RWPE1 (cell line): ENCODE data around the gene SPEF2.

Source experiments
- CTCF ChIA-PET: fragments of 350-600 bp; sonication (Branson Sonifier 250); formaldehyde crosslinking; extraction: SDS; loops from one replicate; lab custom pipeline; 2021; lab: Yijun Ruan, JAX
- POLR2A ChIA-PET: fragments of 400-600 bp; formaldehyde crosslinking; extraction: SDS; loops from one replicate; lab custom pipeline; 2020; ENCODE audit warnings: antibody characterized with exemption; ENCODE audit not compliant: low non-redundant PET; lab: Yijun Ruan, JAX
- DNase-seq: peaks from one replicate; pipeline ENCODE4 v3.0.0; 2012; ENCODE audit warnings: low spot score
- H3K27ac ChIP-seq: fragments of 450-650 bp; 2 replicates; pipeline ENCODE4 v1.5.1; 2017
- TF ChIP-seq, protein P1 (sequence below): fragments of 450-650 bp; conservative IDR thresholded peaks from 2 replicates; pipeline ENCODE4 v1.5.1; 2017; ENCODE audit warnings: low read depth, mild to moderate bottlenecking

The SPEF2 gene

DNA sequence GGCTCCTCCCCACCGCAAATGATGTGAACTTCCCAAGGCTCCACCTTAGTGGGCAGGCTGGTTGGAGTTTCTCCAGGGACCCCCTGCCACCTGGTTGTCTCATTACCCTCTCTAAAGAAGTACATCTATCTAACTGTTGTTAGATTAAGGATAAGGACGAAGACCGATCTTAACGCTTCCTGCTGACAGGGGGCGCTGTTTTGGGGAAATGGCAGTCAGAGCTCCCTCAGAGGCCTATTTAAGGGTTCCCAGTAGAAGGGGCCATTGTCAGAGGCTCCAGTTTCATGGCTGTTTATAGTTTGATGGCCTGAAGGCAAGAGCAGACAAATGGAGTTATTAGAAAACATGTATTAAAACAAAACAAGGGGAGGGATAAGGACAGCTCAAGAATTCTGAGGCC, 100.1 kb downstream of the SPEF2 start:
- TF ChIP-seq, protein P1, sequence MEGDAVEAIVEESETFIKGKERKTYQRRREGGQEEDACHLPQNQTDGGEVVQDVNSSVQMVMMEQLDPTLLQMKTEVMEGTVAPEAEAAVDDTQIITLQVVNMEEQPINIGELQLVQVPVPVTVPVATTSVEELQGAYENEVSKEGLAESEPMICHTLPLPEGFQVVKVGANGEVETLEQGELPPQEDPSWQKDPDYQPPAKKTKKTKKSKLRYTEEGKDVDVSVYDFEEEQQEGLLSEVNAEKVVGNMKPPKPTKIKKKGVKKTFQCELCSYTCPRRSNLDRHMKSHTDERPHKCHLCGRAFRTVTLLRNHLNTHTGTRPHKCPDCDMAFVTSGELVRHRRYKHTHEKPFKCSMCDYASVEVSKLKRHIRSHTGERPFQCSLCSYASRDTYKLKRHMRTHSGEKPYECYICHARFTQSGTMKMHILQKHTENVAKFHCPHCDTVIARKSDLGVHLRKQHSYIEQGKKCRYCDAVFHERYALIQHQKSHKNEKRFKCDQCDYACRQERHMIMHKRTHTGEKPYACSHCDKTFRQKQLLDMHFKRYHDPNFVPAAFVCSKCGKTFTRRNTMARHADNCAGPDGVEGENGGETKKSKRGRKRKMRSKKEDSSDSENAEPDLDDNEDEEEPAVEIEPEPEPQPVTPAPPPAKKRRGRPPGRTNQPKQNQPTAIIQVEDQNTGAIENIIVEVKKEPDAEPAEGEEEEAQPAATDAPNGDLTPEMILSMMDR, result no peak
- H3K27ac ChIP-seq, result no peak overlapping the region
- ChIA-PET CTCF (no interaction called here), POLR2A (no interaction called here)
- DNase-seq, result no peak

DNA sequence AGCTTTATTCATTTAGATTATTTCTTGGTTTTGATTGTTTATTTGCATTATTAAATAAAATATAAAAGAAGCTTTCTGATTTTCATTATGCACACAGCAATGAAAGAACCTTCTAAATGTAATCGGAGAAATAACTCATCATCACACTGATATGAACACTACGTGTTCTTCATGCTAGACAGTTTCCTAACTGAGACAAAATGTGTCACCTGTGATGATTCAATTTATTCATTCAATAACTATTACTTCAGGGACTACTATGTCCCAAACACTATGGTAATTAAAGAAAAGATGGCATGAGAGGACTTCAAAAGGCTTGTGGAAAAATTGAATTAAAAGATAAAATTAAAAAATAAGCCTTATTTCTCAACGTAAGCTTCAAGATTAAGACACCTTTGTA, 118.1 kb downstream of the SPEF2 start:
- POLR2A ChIA-PET, result no interaction called here
- TF ChIP-seq, protein P1, result no peak

DNA sequence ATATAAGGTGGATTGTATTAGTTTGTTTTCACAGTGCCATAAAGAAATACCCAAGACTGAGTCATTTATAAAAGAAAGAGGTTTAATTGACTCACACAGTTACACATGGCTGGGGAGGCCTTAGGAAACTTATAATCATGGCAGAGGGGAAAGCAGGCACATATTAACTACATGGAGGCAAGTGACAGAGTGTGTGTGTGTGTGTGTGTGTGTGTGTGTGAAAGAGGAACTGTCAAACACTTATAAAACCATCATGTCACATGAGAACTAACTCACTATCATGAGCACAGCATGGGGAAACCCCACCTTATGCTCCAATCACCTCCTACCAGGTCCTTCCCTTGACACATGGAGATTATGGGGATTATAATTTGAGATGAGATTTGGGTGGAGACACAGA, 118.6 kb downstream of the SPEF2 start:
- no peak overlapping the region for H3K27ac ChIP-seq
- ChIA-PET POLR2A (no interaction called here), CTCF (no interaction called here)
- TF ChIP-seq, protein P1, result no peak
- no peak for DNase-seq

More for the DNA sequence above, 118.1 kb downstream of the SPEF2 start:
- H3K27ac ChIP-seq, result no peak overlapping the region
- DNase-seq, result no peak
- CTCF ChIA-PET, result no interaction called here

DNA sequence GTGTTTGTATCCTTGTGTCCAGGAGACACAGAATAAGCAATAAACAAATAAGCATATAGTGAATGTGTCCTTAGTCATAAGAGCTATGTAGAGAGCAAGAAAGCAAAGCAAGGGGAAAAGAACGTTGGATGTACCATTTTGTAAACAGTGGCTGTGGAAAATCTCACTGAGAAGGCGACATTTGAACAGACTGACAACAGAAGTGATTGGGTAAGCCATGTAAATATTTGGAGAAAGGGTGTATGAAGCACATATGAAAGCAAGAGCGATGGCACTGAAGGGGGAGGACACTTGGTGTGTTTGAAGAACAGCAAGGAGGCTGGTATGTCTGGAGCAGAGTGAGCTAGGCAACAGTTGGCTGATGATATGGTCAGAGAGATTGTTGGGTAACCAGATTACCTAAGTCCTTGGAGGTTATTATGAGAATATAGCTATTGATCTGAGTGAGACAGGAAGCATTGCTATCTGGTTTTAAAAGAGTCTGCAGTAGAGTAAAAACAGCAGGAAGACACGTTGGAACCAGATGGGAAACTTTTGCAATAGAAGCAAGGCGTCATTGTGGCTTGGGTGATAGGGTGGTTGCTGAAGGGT, 123.6 kb downstream of the SPEF2 start:
- ChIA-PET POLR2A (no interaction called here), CTCF (no interaction called here)
- no peak overlapping the region for H3K27ac ChIP-seq
- TF ChIP-seq, protein P1, result no peak
- DNase-seq, result no peak

DNA sequence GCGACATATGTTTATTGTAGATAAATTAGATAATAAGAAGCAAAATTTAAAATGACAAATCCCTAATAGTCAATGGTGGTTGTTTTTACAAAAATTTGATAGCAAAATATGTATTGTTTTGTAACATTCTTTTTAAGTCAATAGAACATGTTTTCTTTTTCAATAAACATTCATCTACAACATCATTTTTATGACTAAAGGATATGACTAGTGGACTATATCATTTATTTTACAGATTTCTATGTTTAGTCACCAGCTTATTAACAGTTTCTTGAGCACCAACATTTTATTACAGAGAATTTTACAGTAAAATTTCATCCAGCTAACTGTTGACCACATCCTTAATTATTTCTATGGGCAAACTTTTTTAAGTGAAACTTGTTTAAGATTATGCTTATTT, 124.3 kb downstream of the SPEF2 start:
- CTCF ChIA-PET, result no interaction called here
- no peak for DNase-seq
- POLR2A ChIA-PET, result no interaction called here
- H3K27ac ChIP-seq, result no peak overlapping the region
- TF ChIP-seq, protein P1, result no peak

DNA sequence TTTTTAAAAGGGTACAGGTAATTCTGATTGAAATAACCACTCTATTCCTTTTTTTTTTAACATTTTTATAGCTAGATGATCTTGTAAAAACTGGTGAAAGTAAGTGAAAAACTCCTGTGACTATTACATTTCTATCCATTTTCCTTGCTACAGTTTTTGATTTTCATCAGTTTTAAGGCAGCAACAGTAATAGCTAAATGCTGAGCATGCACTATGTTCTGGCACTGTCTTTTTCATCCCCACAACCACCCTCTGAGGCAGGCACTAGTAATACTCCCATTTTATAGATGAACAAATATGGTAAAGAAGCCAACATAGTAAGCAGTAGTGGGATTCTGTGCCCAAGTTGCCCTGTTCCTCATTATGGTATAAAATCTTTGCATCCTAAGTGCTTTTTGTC, 126.0 kb downstream of the SPEF2 start:
- ChIA-PET CTCF (interaction anchor here (0.6 kb wide), 1 partner anchor 10 kb away, joined by 4 read pairs; no protein-coding TSS in a partner anchor), POLR2A (no interaction called here)
- DNase-seq, result no peak
- TF ChIP-seq, protein P1, result no peak
- H3K27ac ChIP-seq, result no peak overlapping the region
